Measurements from ENCODE around the gene MZT1.

MZT1 gene

GRCh38 chr13:72692884-72693514, 34.4 kb downstream of the MZT1 start:
- no peak overlapping the region for H3K27ac ChIP-seq (ENCODE audit: low read depth, low read length)
- H3K4me1 ChIP-seq (ENCODE audit: control insufficient read depth, low read length) = no peaks in the 10 kb centered on the region
- H3K79me2 ChIP-seq (ENCODE audit: control insufficient read depth, low read length) = no peaks in the 10 kb centered on the region
- no peaks in the 10 kb centered on the region for H3F3A ChIP-seq (ENCODE audit: control insufficient read depth, insufficient read depth)
- H4K20me1 ChIP-seq (ENCODE audit: control insufficient read depth, insufficient read depth, low read depth, low read length) = no peaks in the 10 kb centered on the region
- H3K9me2 ChIP-seq (replicated peaks; ENCODE audit: control insufficient read depth, low read length) = no peaks in the 10 kb centered on the region
- H3K9me3 ChIP-seq (ENCODE audit: control insufficient read depth, insufficient read depth, low read length) = no peaks in the 10 kb centered on the region; the same call in 1 of the 2 replicates
- H3K4me3 ChIP-seq (ENCODE audit: low read length) = no peak overlapping the region
- H3K36me3 ChIP-seq (ENCODE audit: control insufficient read depth, low read length) = no peaks in the 10 kb centered on the region
- TF ChIP-seq EZH2phosphoT487 (IDR thresholded peaks at IDR 0.05; ENCODE audit: borderline replicate concordance, low read length) = no peak
- TF ChIP-seq, protein P1, sequence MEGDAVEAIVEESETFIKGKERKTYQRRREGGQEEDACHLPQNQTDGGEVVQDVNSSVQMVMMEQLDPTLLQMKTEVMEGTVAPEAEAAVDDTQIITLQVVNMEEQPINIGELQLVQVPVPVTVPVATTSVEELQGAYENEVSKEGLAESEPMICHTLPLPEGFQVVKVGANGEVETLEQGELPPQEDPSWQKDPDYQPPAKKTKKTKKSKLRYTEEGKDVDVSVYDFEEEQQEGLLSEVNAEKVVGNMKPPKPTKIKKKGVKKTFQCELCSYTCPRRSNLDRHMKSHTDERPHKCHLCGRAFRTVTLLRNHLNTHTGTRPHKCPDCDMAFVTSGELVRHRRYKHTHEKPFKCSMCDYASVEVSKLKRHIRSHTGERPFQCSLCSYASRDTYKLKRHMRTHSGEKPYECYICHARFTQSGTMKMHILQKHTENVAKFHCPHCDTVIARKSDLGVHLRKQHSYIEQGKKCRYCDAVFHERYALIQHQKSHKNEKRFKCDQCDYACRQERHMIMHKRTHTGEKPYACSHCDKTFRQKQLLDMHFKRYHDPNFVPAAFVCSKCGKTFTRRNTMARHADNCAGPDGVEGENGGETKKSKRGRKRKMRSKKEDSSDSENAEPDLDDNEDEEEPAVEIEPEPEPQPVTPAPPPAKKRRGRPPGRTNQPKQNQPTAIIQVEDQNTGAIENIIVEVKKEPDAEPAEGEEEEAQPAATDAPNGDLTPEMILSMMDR (IDR thresholded peaks at IDR 0.05; ENCODE audit: low read depth, low read length, poor library complexity, severe bottlenecking) = no peak
- H3K4me2 ChIP-seq (ENCODE audit: low read length) = no peak overlapping the region
- peaks cover 6% of the 10 kb centered on the region; the same call in 1 of the 2 replicates for H3K27me3 ChIP-seq (ENCODE audit: control insufficient read depth, low read length)

- no peaks in the 10 kb centered on the region for H3K9me2 ChIP-seq (replicated peaks; ENCODE audit: control insufficient read depth, low read length)
- H3K4me2 ChIP-seq (ENCODE audit: low read length) = no peak overlapping the region
- H3K27me3 ChIP-seq (ENCODE audit: control insufficient read depth, low read length) = peaks cover 3% of the 10 kb centered on the region; the same call in 1 of the 2 replicates
- no peaks in the 10 kb centered on the region; the same call in 1 of the 2 replicates for H3K9me3 ChIP-seq (ENCODE audit: control insufficient read depth, insufficient read depth, low read length)
- H3K4me3 ChIP-seq (ENCODE audit: low read length) = no peak overlapping the region
- TF ChIP-seq EZH2phosphoT487 (IDR thresholded peaks at IDR 0.05; ENCODE audit: borderline replicate concordance, low read length) = no peak
- TF ChIP-seq, protein P1 (IDR thresholded peaks at IDR 0.05; ENCODE audit: low read depth, low read length, poor library complexity, severe bottlenecking) = no peak
- H3K4me1 ChIP-seq (ENCODE audit: control insufficient read depth, low read length) = no peaks in the 10 kb centered on the region
- no peaks in the 10 kb centered on the region for H3F3A ChIP-seq (ENCODE audit: control insufficient read depth, insufficient read depth)
- no peak overlapping the region for H3K27ac ChIP-seq (ENCODE audit: low read depth, low read length)
- no peaks in the 10 kb centered on the region for H3K79me2 ChIP-seq (ENCODE audit: control insufficient read depth, low read length)
- no peaks in the 10 kb centered on the region for H3K36me3 ChIP-seq (ENCODE audit: control insufficient read depth, low read length)
- no peaks in the 10 kb centered on the region for H4K20me1 ChIP-seq (ENCODE audit: control insufficient read depth, insufficient read depth, low read depth, low read length)
These were observed 38.2 kb downstream of the MZT1 start for GRCh38 chr13:72689181-72689696.

GRCh38 chr13:72686766-72687165, 40.7 kb downstream of the MZT1 start:
- no peaks in the 10 kb centered on the region for H3K9me2 ChIP-seq (replicated peaks; ENCODE audit: control insufficient read depth, low read length)

More at GRCh38 chr13:72686766-72687165, 40.7 kb downstream of the MZT1 start:
- Histone ChIP-seq H3K4me3 (ENCODE audit: low read length) (no peak overlapping the region), H3K9me3 (ENCODE audit: control insufficient read depth, insufficient read depth, low read length) (no peaks in the 10 kb centered on the region), H3K27me3 (ENCODE audit: control insufficient read depth, low read length) (peaks cover 3% of the 10 kb centered on the region; the same call in 1 of the 2 replicates), H3K27ac (ENCODE audit: low read depth, low read length) (no peak overlapping the region), H4K20me1 (ENCODE audit: control insufficient read depth, insufficient read depth, low read depth, low read length) (no peaks in the 10 kb centered on the region), H3K36me3 (ENCODE audit: control insufficient read depth, low read length) (no peaks in the 10 kb centered on the region), H3K4me2 (ENCODE audit: low read length) (no peak overlapping the region), H3F3A (ENCODE audit: control insufficient read depth, insufficient read depth) (no peaks in the 10 kb centered on the region), H3K79me2 (ENCODE audit: control insufficient read depth, low read length) (no peaks in the 10 kb centered on the region), H3K4me1 (ENCODE audit: control insufficient read depth, low read length) (no peaks in the 10 kb centered on the region)
- TF ChIP-seq, protein P1 (IDR thresholded peaks at IDR 0.05; ENCODE audit: low read depth, low read length, poor library complexity, severe bottlenecking) = no peak
- TF ChIP-seq EZH2phosphoT487 (IDR thresholded peaks at IDR 0.05; ENCODE audit: borderline replicate concordance, low read length) = no peak

Data from DOHH2 (cell line).